Measurements from ENCODE around the gene FZD10. TPM values are rescaled to one million over a fixed set of nuclear protein-coding genes. Genes with fewer than 3 reads are reported as not detected.

Gene FZD10
- total and polyA plus RNA-seq, 2 of the 4 experiments (the other 2 are of a cell fraction) = not detected

GRCh38 chr12:130132831-130133511 is 29.3 kb upstream of the FZD10 start:
- ChIA-PET CTCF (no interaction called here), POLR2A (ENCODE audit: unreplicated experiment) (no interaction called here)
- Histone ChIP-seq H2BK120ac (ENCODE audit: low read depth, low read length) (no peak overlapping the region), H2BK15ac (ENCODE audit: low read depth, low read length) (no peak overlapping the region), H2AFZ (replicated peaks; ENCODE audit: low read length, poor library complexity) (no peak overlapping the region), H3K36me3 (ENCODE audit: control insufficient read depth, insufficient read depth, low read length) (no peaks in the 10 kb centered on the region), H3K4me2 (ENCODE audit: low read depth, low read length) (no peak overlapping the region), H3K4ac (ENCODE audit: low read depth, low read length) (no peak overlapping the region), H3K9me3 (ENCODE audit: control insufficient read depth, insufficient read depth, low read length) (peaks cover 63% of the 10 kb centered on the region), H3K4me1 (ENCODE audit: control insufficient read depth, insufficient read depth, low read length) (no peaks in the 10 kb centered on the region), H2AK5ac (ENCODE audit: low read depth, low read length) (no peak overlapping the region), H3K27me3 (ENCODE audit: control insufficient read depth, insufficient read depth, low read length) (no peaks in the 10 kb centered on the region), H3K9me1 (ENCODE audit: insufficient read depth, low read length) (no peaks in the 10 kb centered on the region), H4K5ac (ENCODE audit: low read depth, low read length) (no peak overlapping the region), H4K8ac (ENCODE audit: low read depth in 2 of 2, low read length in 2 of 2) (no peak overlapping the region), H3K27ac (ENCODE audit: insufficient read depth, low read length) (no peak overlapping the region), H3K18ac (ENCODE audit: low read depth, low read length) (no peak overlapping the region), H3K14ac (replicated peaks; ENCODE audit: low read depth, low read length) (no peak overlapping the region), H3K9ac (ENCODE audit: low read depth, low read length) (no peak overlapping the region), H2AK9ac (replicated peaks; ENCODE audit: low read depth, low read length, poor library complexity) (no peak overlapping the region), H4K91ac (ENCODE audit: insufficient read depth, low read depth, low read length) (no peak overlapping the region), H3K4me3 (ENCODE audit: insufficient read depth, low read depth, low read length) (no peak overlapping the region), H3K23ac (ENCODE audit: low read depth, low read length) (no peak overlapping the region), H2BK20ac (ENCODE audit: low read depth, low read length) (no peak overlapping the region), H4K20me1 (ENCODE audit: insufficient read depth, low read length) (no peaks in the 10 kb centered on the region), H3K56ac (ENCODE audit: extremely low read depth, insufficient read depth, low read length) (no peak overlapping the region), H2BK5ac (ENCODE audit: low read depth, low read length, poor library complexity, severe bottlenecking) (no peak overlapping the region), H3K79me1 (ENCODE audit: low read depth in 1 of 2, low read length in 2 of 2) (no peaks in the 10 kb centered on the region)
- DNase-seq = no peak
- no TSS peak for BruUV-seq (replicated peaks)
- intact Hi-C loops (cut with micrococcal nuclease) = no loop called here
- dilution Hi-C loops (cut with HindIII; ENCODE audit: low sequenced_read_pairs, unreplicated experiment) = no loop called here
- in situ Hi-C loops (cut with MboI; ENCODE audit: low sequenced_read_pairs) = no loop called here
- TF ChIP-seq NFE2L2 (IDR thresholded peaks at IDR 0.05; ENCODE audit: low read depth, low read length) = no peak
- TF ChIP-seq RFX5 (IDR thresholded peaks at IDR 0.05; ENCODE audit: low read depth, low read length) = no peak
- TF ChIP-seq MAZ (IDR thresholded peaks at IDR 0.05; ENCODE audit: borderline replicate concordance, low read depth, low read length) = no peak
- no peak for TF ChIP-seq FOS (IDR thresholded peaks at IDR 0.05; ENCODE audit: low read depth, low read length)
- no peak for TF ChIP-seq RAD21 (IDR thresholded peaks at IDR 0.05; ENCODE audit: low read length)
- TF ChIP-seq ELK1 (IDR thresholded peaks at IDR 0.05; ENCODE audit: borderline replicate concordance, low read depth, low read length) = no peak
- TF ChIP-seq BHLHE40 (IDR thresholded peaks at IDR 0.05; ENCODE audit: low read depth, low read length) = no peak
- no peak for TF ChIP-seq CEBPB (IDR thresholded peaks at IDR 0.05; ENCODE audit: low read depth, low read length)
- TF ChIP-seq POLR2A (IDR thresholded peaks at IDR 0.05; ENCODE audit: low read depth, low read length) = no peak
- no peak for TF ChIP-seq MAFK (IDR thresholded peaks at IDR 0.05; ENCODE audit: low read depth, low read length)
- TF ChIP-seq MXI1 (IDR thresholded peaks at IDR 0.05; ENCODE audit: borderline replicate concordance, low read depth, low read length) = no peak
- TF ChIP-seq CTCF (conservative IDR thresholded peaks at IDR 0.05; ENCODE audit: low read depth, low read length) = no peak
- TF ChIP-seq USF2 (IDR thresholded peaks at IDR 0.05; ENCODE audit: low read depth, low read length) = no peak
- no peak for TF ChIP-seq SMC3 (IDR thresholded peaks at IDR 0.05; ENCODE audit: low read depth, low read length)
- TF ChIP-seq RCOR1 (IDR thresholded peaks at IDR 0.05; ENCODE audit: insufficient replicate concordance, low read length) = no peak
- no peak for TF ChIP-seq CHD1 (IDR thresholded peaks at IDR 0.05; ENCODE audit: low read depth, low read length)
- ATAC-seq (ENCODE audit: low read depth) = no peak
- WGBS, 2 experiments (ENCODE audit: extremely low coverage in 2 of 2, insufficient read length in 1 of 2) = 53% methylated on average over 9 of the region's 14 CpGs; no CpG with 5 or more reads in 1 of the 2 experiments

Data from IMR-90 (cell line).